HG03571 (cell line): ENCODE measurements around the gene MOB1A.
"Not testable (repeated sequence)": the region's sequence is repeated elsewhere in the genome, so short reads cannot be mapped to it uniquely, and the experiment has no call there.

Experiments used
- ATAC-seq: cut with Tn5 transposase; IDR thresholded peaks from one replicate; pipeline ENCODE4 v1.9.1; 2021; ENCODE audit not compliant: unreplicated experiment

The MOB1A gene

DNA sequence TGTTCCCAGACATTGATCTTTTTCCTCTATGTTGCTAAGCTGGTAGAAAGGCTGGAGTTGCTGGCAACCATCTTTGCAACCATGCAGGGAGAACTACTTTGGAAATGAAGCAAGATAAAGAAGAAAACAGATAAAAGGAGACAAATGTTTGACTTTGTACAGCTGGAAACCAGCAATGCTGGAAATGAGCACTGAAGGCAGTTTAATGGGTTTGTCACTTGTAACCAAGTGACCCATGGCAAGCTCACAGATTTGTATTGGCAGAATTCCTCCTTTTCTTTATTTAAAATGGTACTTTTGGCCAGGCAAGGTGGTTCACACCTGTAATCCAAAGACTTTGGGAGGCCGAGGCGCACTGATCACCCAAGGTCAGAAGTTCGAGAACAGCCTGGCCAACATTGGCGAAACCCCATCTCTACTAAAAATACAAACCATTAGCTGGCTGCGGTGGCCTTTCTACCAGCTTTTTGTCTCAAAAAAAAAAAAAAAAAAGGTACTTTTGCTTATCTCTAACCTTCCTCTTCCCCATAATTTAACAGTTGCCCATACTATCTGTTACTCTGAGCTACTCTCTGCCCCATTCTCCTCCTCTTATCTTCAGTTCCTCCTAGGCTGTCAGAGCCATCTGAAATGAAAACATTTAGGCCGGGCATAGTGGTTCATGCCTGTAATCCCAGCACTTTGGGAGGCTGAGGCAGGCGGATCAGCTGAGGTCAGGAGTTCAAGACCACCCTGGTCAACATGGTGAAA, 28.9 kb downstream of the MOB1A start:
- no peak for ATAC-seq

DNA sequence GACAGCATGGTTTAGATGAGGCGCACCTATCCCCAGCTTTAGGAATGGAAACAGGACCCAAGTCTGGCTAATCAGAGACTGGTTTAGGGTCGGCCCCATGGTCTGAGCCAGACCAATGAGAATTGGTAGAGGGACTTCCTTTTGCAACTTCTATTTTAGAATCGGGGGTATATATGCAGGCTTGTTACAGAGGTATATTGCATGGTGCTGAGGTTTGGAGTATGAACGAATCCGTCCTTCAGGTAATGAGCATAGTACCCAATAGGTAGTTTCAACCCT, 29.5 kb downstream of the MOB1A start:
- ATAC-seq, result no peak

DNA sequence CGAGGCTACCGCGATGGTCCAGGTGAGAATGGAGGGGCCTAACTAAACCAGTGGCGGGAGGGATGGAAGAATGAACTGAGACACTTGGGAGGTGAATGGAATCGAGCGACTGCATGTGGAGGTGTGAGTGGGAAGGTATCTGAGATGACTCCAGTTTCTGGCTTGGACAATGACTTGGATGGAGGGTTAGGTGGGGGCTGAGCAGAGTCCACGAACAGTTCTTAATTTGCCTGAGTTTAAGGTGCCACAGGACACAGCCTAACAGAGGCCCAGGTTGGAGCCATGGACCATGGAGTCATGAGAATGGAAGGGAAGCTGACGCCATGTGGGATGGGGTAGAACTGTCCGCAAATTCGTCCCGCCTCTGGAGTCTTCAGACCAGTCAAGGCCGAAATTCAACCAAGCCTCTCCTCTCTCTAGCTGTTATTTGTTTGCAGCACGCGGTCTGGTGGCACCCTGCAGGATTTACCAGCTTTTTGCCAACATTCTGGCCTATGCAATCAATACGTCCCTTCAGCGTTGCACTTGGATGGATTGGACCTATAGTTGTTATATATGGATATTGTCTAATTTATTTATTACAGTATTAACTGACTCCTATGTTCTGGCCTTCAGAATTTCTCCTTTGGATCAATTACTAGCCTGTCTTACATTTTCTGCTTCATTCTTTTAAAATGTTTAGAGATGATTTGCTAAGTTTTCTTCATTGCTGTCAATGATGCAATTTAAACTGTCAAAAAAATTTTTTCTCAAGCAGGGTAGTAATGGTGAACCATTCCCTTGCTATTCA, 30.0 kb downstream of the MOB1A start:
- ATAC-seq, result no peak

DNA sequence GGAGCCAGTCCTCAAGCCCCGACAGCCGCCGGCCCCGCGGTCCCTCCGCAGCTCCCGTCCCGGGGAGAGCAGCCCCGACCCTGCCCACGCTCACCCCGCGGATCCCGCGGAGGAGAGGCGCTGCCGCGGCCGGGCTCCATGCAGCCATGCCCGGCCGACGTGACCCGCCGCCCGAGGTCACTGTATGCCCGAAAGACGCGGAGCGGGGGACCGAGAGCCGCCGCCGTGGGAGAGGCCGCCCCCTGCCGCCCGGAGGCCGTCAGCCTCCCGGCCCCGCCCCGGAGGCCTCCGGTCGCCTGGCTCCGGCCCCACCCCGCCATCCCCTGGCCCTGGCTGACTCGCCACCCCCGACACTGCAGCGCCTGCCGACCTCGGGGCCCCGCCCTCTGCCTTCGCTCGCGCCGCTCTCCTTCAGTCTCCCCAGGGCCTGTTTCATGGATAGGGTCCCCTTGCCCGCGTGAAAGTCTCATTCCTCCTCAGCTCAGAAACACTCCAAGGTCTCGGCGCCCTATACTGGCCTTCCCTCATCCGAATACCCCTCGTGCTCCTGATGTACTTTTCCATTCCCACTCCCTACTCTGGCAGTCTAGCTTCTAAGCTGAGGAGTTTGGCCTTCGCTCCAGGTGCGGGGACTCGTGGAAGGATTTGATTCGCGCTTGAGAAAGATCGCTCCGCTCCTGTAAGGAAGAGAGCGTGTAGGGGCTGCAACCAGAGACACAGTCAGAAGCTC, 30.8 kb downstream of the MOB1A start, which contains the start of gene BOLA3:
Gene BOLA3, minus strand, starts transcription at position 186 of the 730 bp plus-strand sequence. Its CDS starts 38 bp downstream, at position 148.
- ATAC-seq, result peak; percentile 89

DNA sequence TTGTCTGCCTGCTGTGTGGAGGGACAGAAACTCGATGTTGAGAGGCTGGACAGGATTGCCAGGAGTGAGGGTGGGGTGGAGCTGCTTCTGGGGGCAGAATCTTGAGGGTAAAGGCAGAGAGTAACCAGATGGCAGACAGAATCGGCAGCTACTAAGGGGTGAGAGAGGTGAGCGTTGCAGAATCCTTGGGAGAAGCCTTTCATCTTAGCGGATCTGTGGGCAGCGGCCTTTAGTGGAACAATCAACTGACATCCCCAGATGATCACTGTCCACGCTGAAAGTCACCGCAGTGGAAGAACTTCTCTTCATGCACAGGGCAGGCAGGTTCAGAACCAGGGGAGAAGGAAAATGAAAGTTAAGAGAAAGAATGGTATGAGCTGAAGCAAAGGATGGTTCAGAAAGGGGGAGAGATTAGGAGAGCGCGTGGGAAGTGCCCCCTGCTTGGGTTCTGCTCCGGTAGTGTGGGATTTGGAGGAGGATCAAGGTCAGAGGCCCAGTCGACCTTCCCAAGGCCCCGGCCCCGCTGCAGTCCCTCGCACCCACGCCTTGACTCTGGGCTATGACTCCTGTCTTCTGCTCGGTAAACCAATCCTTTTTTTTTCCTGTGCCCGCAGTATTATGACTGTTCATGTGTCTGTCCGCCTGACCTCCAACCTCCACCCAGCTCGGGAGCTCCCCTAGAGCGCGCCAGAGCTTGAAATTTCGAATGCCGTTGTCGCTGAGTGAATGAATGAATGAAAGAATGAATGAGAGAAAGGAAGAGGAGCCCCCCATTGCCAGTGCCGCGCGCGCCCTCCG, 31.6 kb downstream of the MOB1A start:
- ATAC-seq, result peak; percentile 26

DNA sequence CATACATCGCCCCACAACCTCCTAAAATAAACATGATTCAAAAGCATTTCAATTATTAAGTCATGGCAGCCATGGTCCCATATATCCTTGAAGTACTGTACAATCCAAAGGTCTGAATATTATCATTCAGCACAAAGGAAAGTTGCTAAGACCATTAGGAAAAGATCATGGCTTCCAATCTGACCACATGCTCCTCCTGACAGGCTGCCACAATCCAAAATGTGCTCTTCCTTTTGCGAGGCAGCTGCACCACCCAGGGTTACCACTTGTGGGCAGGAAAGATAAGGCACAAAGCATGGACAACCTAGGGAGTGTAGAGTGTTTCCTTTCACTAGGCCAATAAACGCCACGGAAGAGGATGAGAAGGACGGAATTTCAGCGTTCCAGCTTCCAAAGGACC, 36.3 kb downstream of the MOB1A start:
- ATAC-seq, result no peak

DNA sequence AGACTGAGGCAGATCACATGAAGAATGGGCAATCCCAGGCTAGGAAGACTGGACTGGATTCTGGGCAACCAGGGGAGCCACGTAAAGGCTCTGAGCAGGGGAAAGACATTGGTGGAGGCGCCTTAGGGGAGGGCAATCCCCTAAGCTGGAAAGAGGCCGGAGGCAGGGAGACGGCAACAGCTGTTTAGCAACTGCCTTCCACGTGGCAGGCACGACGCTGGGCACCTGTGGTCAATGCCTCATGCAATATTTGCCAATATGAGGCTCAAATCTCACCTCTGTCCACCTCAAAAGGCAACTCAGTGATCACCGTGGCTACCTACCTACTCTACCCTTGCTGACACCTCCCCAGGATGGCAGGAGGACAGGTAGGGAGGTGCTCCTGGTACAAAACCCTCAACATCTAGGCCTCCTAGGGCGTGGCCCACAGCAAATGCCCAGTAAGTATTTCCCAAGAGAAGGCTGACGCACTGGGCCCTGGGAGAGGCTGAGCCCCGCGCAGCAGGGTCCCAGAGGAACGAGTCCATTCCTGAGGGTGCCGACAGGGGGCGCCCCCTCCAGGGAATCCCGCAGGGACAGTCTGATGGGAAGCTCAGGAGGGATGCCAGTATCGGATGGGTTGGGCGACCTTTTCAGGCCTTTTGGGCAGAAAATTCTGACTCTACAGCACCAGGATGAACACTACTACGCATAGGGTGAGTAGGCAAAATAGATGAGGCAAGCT, 39.9 kb downstream of the MOB1A start:
- no peak for ATAC-seq

DNA sequence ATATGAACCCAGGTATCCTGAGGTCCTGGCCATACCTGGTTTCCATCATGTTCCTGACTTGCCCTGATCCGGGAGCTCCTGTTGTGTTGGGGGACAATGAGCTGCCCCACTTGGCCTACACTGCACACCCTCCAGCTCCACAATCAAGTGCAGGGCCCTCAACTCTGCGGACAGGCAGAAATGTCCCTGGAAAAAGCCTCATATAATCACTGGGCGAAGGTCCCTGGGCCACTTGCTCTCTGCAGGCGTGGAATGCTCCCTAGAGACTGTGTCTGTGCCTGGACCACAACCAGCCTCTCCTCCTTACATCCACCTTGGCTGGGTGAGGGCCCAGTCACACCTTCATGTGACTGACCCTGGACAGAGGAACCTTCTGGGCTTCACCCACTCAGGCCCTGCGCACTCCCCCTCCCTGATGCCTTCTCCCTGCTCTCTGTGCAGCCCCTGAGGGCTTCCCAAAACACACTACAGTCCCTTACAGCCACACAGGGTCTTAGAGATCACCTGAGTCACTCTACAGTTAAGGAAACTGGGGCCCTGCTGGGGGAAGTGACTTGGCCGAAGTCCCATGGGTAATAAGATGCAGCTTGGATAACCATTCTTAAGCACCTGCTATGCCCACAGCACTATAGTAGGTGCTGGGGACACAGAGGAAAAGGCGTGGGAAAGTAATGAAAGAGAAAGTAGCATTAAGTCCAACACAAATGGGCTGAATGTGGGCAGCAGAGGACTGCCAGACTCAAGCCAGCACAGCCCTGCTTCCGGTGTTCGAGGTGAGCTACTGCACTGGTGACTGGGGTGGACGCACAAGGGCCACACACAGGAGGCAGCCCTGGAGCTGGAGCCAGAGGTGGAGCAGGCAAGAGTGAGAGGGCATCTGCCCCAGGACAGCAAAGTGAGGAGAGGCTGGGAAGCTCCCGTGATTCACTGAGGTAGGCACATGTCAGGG, 40.8 kb downstream of the MOB1A start:
- ATAC-seq, result no peak

DNA sequence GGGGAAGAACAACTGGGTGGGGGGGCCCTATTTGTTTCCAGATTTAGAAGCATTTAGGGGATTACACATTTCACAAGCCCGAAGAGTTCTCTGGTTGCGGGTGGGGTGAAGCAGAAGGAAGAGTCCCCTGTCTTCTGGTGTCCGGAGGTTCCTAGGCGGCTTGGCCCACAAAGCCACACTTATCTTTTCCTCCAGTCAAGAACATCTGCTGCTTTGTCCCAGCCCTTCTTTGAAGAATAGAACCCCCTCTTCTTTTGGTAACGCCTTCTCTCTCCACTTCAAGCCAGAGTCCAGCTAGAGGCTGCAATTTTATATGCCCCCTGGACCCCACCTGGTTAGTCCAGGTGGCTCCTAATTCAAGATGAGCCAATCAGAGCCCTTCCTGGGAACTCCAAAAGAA, 46.8 kb downstream of the MOB1A start:
- ATAC-seq, result no peak

DNA sequence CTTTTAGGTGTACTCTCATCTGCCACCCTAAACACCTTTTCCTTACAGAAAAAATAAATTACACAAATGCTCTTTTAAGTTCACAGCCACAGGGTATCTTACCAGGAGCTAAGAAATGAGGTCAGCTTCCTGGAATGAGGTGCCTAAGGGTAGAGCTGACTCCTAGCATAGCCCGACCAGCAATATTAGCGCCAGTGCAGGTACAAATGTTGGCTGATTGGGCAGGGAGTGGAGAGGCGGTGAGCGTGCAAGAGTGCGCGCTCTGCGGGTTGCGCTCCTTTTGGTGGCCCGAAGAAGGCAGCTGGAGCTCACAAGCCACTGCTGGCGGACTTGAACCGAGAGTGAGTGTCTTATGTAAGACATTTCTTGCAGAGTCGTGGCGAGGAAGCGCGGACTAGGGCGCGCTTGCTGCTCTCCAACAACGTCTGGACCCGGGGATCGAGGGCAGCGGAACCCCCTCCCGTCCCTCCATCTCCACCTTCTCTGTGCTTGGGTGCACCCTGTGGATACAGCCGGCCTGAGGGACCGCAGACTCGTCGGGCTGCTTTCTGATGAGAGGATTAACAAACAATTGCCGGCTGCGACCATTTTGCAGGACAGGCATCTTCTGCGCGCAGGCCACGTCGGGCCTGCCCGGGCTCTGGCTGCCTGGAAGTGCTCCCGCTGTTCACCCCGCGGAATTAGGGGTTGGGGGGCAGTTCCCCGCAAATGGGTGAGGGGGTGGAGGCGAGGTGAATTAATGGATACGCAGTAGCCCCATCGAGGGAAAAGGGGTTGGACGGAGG, 48.3 kb downstream of the MOB1A start:
- ATAC-seq, result no peak

DNA sequence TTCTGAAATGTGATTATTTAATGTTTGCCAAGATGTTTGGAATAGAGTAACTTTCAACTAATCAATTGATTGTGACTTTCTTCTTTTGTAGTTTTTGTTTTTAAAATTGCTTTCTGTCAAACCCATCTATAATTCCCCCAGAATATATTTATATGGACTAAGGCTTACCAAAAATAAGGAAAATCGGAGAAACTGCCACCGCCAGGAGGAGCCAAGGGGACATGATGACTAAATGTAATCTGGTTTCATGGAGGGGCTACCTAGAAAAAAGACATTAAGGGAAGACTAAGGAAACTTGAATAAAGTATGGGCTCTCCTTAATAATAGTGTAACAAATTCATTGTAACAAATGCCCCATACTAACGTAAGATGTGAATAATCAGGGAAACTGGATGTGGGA, 50.5 kb downstream of the MOB1A start:
- ATAC-seq, result no peak

DNA sequence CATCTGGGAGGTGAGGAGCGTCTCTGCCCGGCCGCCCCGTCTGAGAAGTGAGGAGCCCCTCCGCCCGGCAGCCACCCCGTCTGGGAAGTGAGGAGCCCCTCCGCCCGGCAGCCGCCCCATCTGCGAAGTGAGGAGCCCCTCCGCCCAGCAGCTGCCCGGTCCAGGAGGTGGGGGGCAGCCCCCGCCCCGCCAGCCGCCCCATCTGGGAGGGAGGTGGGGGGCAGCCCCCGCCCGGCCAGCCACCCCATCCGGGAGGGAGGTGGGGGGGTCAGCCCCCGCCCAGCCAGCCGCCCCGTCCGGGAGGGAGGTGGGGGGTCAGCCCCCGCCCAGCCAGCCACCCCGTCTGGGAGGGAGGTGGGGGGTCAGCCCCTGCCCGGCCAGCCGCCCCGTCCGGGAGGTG, 54.7 kb downstream of the MOB1A start:
- not testable (repeated sequence) for ATAC-seq

DNA sequence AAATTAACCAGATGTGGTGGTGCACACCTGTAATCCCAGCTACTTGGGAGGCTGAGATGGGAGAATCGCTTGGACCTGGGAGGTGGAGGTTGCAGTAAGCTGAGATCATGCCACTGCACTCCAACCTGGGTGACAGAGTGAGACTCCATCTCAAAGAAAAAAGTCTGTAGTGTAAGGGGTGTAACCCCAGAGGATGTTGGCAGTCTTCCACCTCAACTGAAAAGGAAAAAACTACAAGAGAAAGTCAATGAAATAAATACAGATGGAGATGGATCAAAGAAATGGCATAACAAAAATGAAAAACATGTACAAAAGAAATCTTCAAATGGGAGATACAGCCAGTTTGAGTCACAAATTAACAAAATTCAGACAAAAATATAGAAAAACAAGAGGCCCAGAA, 56.8 kb downstream of the MOB1A start:
- not testable (repeated sequence) for ATAC-seq

DNA sequence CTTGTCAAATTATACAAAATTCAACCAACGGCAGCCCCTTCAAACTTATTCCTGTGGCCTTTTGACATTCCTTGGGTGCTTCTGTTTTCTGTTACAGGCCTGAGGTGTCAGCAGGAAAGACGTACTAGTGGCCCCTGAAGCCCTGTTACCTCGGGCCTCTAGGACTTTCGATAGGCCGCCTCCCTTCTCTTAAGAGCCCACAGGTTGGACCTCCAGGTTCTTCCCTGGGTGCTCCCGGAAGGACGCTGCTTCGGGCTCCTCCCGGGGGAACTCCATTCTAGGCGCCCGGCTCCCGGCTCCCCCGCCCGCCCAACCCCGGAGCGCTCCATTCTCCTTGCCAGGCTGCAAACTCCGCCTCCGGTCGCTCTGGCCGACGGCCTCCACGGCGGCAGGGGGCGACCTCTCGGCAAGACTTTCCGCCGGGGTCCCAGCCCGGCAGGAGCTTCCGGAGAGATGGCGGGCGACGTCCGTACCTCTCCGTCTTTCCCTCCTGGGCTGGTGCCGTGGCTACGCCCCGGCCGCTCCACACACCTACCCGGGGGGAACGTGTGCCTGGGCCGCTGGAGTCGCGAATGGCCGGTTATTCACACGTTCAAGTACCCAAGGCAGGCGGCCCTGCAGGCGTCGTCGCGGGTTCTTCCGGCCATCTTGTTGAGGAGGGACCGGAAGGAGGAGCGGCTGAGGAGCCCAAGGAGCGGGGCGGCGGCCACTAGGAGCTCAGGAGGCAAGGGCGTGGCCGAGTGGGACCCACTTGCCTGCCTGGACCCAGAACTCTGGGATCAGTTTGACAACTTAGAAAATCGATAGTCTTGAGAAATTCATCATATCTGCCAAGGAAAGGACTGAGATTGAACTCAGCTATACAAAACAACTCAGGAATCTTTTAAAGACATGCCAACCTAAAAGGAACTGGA, 58.5 kb downstream of the MOB1A start:
- ATAC-seq, result peak; percentile 96

DNA sequence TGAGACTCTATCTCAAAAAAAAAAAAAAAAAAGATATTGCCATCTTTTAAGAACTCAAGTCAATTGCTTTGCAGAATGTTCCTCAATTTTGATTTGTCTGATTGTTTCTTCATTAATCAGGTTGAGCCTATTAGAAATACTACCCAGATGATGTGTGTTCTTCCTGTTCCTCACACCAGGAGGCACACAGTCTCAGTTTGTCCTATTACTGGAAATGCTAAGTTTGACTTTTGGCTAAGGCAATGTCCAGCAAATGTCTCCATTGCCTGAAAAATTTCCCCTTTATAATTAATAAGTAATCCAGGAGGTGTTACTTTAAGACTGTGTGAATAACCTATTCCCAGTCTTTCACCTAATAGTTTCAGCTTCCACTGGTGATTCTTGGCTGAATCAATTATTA, 59.3 kb downstream of the MOB1A start:
- ATAC-seq, result no peak

DNA sequence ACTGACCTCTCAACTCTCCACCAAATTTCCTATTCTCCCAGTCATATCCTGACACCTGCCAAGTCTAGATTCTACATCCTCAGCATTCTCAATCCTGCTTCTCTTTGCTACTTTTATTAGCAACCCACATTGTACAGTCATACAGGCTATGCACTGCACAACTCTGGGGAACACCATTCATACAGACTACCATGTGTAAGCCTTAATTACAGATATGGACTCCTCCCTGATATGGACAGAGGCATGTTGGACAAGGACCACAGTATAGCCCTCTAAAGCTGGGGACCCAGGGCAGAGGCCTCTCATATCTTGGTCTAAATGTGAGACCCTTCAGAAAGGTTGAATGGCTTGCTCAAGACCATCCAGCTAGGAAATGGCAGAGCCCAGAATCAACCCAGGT, 67.3 kb downstream of the MOB1A start:
- ATAC-seq, result no peak

DNA sequence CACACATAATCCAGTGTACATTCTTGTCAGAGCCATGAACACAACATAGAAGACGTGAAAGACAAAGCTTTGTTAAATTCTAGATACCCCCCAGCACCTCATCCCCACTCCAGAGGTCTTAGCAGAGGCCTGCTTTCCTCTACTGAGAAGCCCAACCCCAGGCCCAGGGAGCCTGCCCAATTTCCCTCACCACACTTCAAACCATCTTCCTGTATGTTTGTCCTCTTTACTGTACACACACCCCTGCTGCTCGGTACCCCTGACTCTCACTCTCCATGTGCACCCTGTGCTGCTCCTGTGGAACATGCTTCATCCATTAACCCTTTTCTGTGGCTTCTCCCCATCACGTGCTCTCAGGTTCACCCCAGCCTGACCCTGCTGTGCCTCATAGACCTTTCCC, 68.1 kb downstream of the MOB1A start:
- no peak for ATAC-seq

DNA sequence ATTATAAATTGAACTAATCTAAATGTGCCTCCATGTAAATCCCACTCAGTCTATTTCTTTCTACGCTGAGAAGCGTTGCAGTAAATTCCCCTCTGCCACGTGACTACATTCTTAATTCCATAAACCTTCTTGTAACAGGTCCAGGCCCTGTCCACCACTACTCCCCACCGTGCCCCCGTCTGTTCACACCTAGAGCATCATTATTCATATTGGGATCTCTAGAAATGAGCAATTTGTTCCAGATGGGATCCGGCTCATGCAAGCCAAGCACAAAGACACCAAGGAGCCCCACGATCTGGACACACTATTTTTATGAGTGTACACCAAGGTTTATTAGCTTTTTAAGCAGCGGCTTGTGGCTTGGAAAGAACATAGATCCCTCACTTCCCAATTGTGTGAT, 69.1 kb downstream of the MOB1A start:
- no peak for ATAC-seq
